H1 (cell line): Measurements from ENCODE around the gene HS3ST3B1. TPM values are rescaled to one million over a fixed set of nuclear protein-coding genes. Genes with fewer than 3 reads are reported as not detected.

Experiments used
- ASH2L ChIP-seq: fragments of 200-600, 300-600 bp; sonication (generic); IDR thresholded peaks from one replicate; pipeline ENCODE4 v1.7.1; 2017; ENCODE audit warnings: low read length
- BRCA1 ChIP-seq: IDR thresholded peaks from 2 replicates; pipeline ENCODE4 v1.6.1; 2012; ENCODE audit warnings: low read depth, low read length, improper control_type of control experiment
- CEBPB ChIP-seq: IDR thresholded peaks from 2 replicates; pipeline ENCODE4 v1.6.1; 2012; ENCODE audit warnings: low read depth, low read length
- CREB1 ChIP-seq: IDR thresholded peaks from 2 replicates; pipeline ENCODE4 v1.6.1; 2012; ENCODE audit warnings: inconsistent platforms
- EGR1 ChIP-seq: IDR thresholded peaks from 2 replicates; pipeline ENCODE4 v1.6.1; 2011; ENCODE audit warnings: low read depth, low read length, borderline replicate concordance
- EP300 ChIP-seq, 2 experiments: IDR thresholded peaks; 1 replicate in 1 of 2; 2 replicates in 1 of 2; pipeline ENCODE4 v1.6.1; 2011 to 2012; ENCODE audit warnings: low read depth in 2 of 2, low read length in 2 of 2, mild to moderate bottlenecking in 2 of 2, borderline replicate concordance in 1 of 2, inconsistent platforms in 1 of 2, moderate library complexity in 1 of 2
- EZH2 ChIP-seq: fragments of 200-600 bp; sonication (generic); IDR thresholded peaks from 2 replicates; pipeline ENCODE4 v1.7.1; 2012; ENCODE audit warnings: low read depth, mild to moderate bottlenecking, moderate library complexity, low read length, inconsistent platforms; ENCODE audit not compliant: severe bottlenecking
- GTF2F1 ChIP-seq: IDR thresholded peaks from 2 replicates; pipeline ENCODE4 v1.6.1; 2012; ENCODE audit warnings: low read depth, low read length, improper control_type of control experiment, borderline replicate concordance
- HDAC6 ChIP-seq: IDR thresholded peaks from one replicate; pipeline ENCODE4 v1.7.1; 2012; ENCODE audit warnings: low read depth, mild to moderate bottlenecking, inconsistent platforms, low read length, moderate library complexity
- JUN ChIP-seq: IDR thresholded peaks from 2 replicates; pipeline ENCODE4 v1.6.1; 2011; ENCODE audit warnings: low read depth, mild to moderate bottlenecking, improper control_type of control experiment, low read length
- MAX ChIP-seq: IDR thresholded peaks from 2 replicates; pipeline ENCODE4 v1.6.1; 2012; ENCODE audit warnings: inconsistent platforms
- NANOG ChIP-seq: IDR thresholded peaks from 2 replicates; pipeline ENCODE4 v1.6.1; 2011; ENCODE audit warnings: low read length, low read depth, mild to moderate bottlenecking, inconsistent platforms; ENCODE audit not compliant: insufficient read depth, poor library complexity, severe bottlenecking
- RAD21 ChIP-seq, 2 experiments: IDR thresholded peaks in 1 of 2; conservative IDR thresholded peaks in 1 of 2; 2 replicates each; pipeline ENCODE4 v1.6.1; 2011; ENCODE audit warnings: low read depth in 2 of 2, low read length in 2 of 2, improper control_type of control experiment in 1 of 2, inconsistent platforms in 1 of 2, mild to moderate bottlenecking in 1 of 2, moderate library complexity in 1 of 2
- RFX5 ChIP-seq: IDR thresholded peaks from 2 replicates; pipeline ENCODE4 v1.6.1; 2011; ENCODE audit warnings: low read depth, low read length, improper control_type of control experiment, borderline replicate concordance
- RNF2 ChIP-seq: fragments of 200-900, 300-1000 bp; sonication (generic); IDR thresholded peaks from 2 replicates; pipeline ENCODE4 v1.7.1; 2016; ENCODE audit warnings: borderline replicate concordance, low read depth, mild to moderate bottlenecking, antibody characterized with exemption, low read length; ENCODE audit not compliant: poor library complexity, severe bottlenecking; ENCODE audit errors: missing control alignments
- SIX5 ChIP-seq: IDR thresholded peaks from 2 replicates; pipeline ENCODE4 v1.6.1; 2011; ENCODE audit warnings: mild to moderate bottlenecking, low read depth, low read length
- SP2 ChIP-seq: IDR thresholded peaks from 2 replicates; pipeline ENCODE4 v1.6.1; 2012; ENCODE audit warnings: mild to moderate bottlenecking, low read length, inconsistent platforms
- TAF1 ChIP-seq: IDR thresholded peaks from 2 replicates; pipeline ENCODE4 v1.6.1; 2011; ENCODE audit warnings: mild to moderate bottlenecking, low read depth, low read length
- TAF7 ChIP-seq: optimal IDR thresholded peaks from 2 replicates; pipeline ENCODE3; 2011; ENCODE audit warnings: low read depth, mild to moderate bottlenecking, inconsistent platforms, low read length, moderate library complexity, borderline replicate concordance
- TEAD4 ChIP-seq: IDR thresholded peaks from 2 replicates; pipeline ENCODE4 v1.6.1; 2012; ENCODE audit warnings: low read depth, low read length, inconsistent platforms, mixed read lengths
- polyA plus RNA-seq, 7 experiments: library from polyadenylated mRNA; depleted of rRNA in 3 of 7; stranded (reverse) in 5 of 7; unstranded in 2 of 7; fragments of >200 nt in 5 of 7; fragments of 200-250 nt in 2 of 7; gene quantifications; 1 replicate in 5 of 7; 2 replicates in 1 of 7; 4 replicates in 1 of 7; pipeline versions ENCODE4 v1.2.1 to v1.2.3, GENCODE V29; 2011 to 2013; ENCODE audit warnings: missing spikeins in 2 of 7, mixed read lengths in 2 of 7
- total RNA-seq: library from RNA; stranded (reverse); fragmentation: NEBNext Ultra II Directional; extraction: Animal tissue kit (Norgen Biotek cat#: 25700); gene quantifications from 2 replicates; pipeline ENCODE4 v1.2.1, GENCODE V29; 2021
- TF ChIP-seq, protein P1 (sequence below): IDR thresholded peaks from 2 replicates; pipeline ENCODE4 v1.6.1; 2012; ENCODE audit warnings: low read length, inconsistent platforms

Gene HS3ST3B1
- total and polyA plus RNA-seq, 2 of the 8 experiments (the other 6 are each of a cell fraction or from before 2014, with no cell fraction given), result 4.7 to 14.4 TPM

DNA sequence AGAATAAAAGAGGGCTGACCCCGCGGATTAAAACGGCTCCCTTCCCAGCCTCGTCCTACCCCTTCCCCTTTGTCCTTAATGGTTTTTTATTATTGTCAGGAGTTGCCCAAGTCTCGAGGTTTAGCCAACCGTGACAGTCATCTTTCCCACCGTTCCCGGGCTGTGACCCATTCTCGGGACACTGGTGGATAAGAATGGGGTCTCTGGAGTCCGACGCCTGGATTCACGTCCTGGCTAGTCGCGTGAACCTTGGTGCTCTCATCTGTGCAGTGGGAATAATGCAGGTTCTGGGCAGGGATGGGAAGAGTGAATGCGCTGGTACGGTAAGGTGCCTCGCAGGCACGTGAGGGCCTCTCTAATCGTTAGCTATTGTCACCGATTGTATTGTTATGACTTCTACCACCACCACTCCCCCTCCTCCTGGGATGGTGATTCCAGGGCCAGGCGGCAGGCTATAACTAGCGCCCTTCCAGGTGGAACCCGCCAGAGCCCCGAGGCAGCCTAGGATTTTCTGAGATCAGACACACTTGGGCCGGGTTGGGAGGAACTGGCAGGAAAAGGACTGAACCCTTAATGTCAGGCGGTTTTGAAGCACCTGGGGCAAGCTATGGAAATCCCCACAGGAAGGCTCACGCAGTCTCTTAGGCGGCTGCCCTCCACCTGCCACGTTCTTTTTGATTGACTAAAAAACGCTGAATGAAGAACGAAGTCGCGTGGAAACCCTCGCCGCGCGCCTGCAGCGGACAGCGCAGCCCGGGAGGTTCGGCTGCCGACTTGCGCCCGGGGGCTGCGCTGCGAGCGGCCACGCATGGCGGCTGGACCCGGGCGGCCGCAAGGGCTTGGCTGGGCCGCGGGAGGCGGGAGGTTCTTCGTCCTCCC, 2.7 kb downstream of the HS3ST3B1 start (continued):
- no peak for TF ChIP-seq TAF7
- no peak for TF ChIP-seq CREB1
- TF ChIP-seq SP2, result no peak
- TF ChIP-seq RAD21 (IDR thresholded peaks at IDR 0.05 in 1 of 2, conservative IDR thresholded peaks at IDR 0.05 in 1 of 2; ENCODE audit: low read depth in 2 of 2, low read length in 2 of 2), result peak in 1 of 2 experiments; percentile 9; a peak in 1 of 4 replicates
- TF ChIP-seq, protein P1, sequence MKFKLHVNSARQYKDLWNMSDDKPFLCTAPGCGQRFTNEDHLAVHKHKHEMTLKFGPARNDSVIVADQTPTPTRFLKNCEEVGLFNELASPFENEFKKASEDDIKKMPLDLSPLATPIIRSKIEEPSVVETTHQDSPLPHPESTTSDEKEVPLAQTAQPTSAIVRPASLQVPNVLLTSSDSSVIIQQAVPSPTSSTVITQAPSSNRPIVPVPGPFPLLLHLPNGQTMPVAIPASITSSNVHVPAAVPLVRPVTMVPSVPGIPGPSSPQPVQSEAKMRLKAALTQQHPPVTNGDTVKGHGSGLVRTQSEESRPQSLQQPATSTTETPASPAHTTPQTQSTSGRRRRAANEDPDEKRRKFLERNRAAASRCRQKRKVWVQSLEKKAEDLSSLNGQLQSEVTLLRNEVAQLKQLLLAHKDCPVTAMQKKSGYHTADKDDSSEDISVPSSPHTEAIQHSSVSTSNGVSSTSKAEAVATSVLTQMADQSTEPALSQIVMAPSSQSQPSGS, result no peak
- TF ChIP-seq TAF1, result no peak
- TF ChIP-seq EZH2, result peak; percentile 58
- no peak for TF ChIP-seq ASH2L
- TF ChIP-seq EGR1, result no peak
- no peak for TF ChIP-seq TEAD4
- no peak for TF ChIP-seq JUN
- no peak for TF ChIP-seq SIX5
- TF ChIP-seq CEBPB, result no peak
- TF ChIP-seq BRCA1, result no peak
- no peak for TF ChIP-seq NANOG
- peak; percentile 18 for TF ChIP-seq RNF2
- peak; percentile 88 for TF ChIP-seq MAX
- TF ChIP-seq GTF2F1, result no peak
- no peak for TF ChIP-seq HDAC6
- TF ChIP-seq RFX5, result no peak
- TF ChIP-seq EP300 (IDR thresholded peaks at IDR 0.05; ENCODE audit: borderline replicate concordance in 1 of 2, low read depth in 2 of 2, low read length in 2 of 2), result no peak
